Endothelial cell of umbilical vein (primary cell): ENCODE results near the gene ATF5. TPM values are rescaled to one million over a fixed set of nuclear protein-coding genes. Genes with fewer than 3 reads are reported as not detected.
"Not testable (repeated sequence)": the region's sequence is repeated elsewhere in the genome, so short reads cannot be mapped to it uniquely, and the experiment has no call there.

Experiments used
- BruUV-seq: library from RNA; stranded (reverse); fragments of 400-500 nt; replicated peaks from 2 replicates; lab custom pipeline; 2021; lab: Mats Ljungman, UMichigan
- CTCF ChIA-PET: fragments of 300-600, 350-600 bp; sonication (Branson Sonifier 250); formaldehyde crosslinking; loops from one replicate; lab custom pipeline; 2021; ENCODE audit warnings: antibody characterized with exemption, inconsistent platforms; lab: Charles Lee
- POLR2A ChIA-PET: fragments of 300-600, 350-600 bp; sonication (Branson Sonifier 250); formaldehyde crosslinking; loops from one replicate; lab custom pipeline; 2021; ENCODE audit warnings: antibody characterized with exemption, inconsistent platforms; lab: Charles Lee
- DNase-seq: peaks from one replicate; pipeline ENCODE4 v3.0.0-alpha.2; 2011; ENCODE audit warnings: low read depth, low spot score
- FAIRE-seq: peaks from 2 replicates; lab custom pipeline; 2011; peaks lifted over from hg19 to GRCh38; lab: Jason Lieb, UNC
- H2AFZ ChIP-seq: 2 replicates; pipeline ENCODE4 v1.6.0; 2012; ENCODE audit warnings: low read depth, low read length, control low read depth, inconsistent platforms
- H3K27ac ChIP-seq: 2 replicates; pipeline ENCODE4 v1.5.1; 2011; ENCODE audit warnings: low read depth, mild to moderate bottlenecking, control low read depth, low read length, moderate library complexity; ENCODE audit not compliant: insufficient read depth
- H3K27me3 ChIP-seq, 2 experiments: 2 replicates each; pipeline versions ENCODE4 v1.6.0 to v1.6.1; 2011; ENCODE audit warnings: low read length in 2 of 2, mixed read lengths in 1 of 2; ENCODE audit not compliant: control insufficient read depth in 2 of 2, insufficient read depth in 2 of 2
- H3K36me3 ChIP-seq, 2 experiments: 2 replicates in 1 of 2; 3 replicates in 1 of 2; pipeline ENCODE4 v1.5.1; 2011; ENCODE audit warnings: low read length in 2 of 2, mild to moderate bottlenecking in 1 of 2, moderate library complexity in 1 of 2; ENCODE audit not compliant: control insufficient read depth in 2 of 2, insufficient read depth in 2 of 2; ENCODE audit errors: extremely low read depth in 1 of 2
- H3K4me1 ChIP-seq: 3 replicates; pipeline ENCODE4 v1.5.1; 2011; ENCODE audit warnings: mild to moderate bottlenecking, low read length; ENCODE audit not compliant: control insufficient read depth, insufficient read depth; ENCODE audit errors: extremely low read depth
- H3K4me2 ChIP-seq: 2 replicates; pipeline ENCODE4 v1.6.1; 2011; ENCODE audit warnings: low read length, control low read depth, mixed read lengths; ENCODE audit not compliant: insufficient read depth
- H3K4me3 ChIP-seq, 3 experiments: fragments of 200-600 bp in 1 of 3; sonication (generic), shearing (Covaris generic) in 1 of 3; replicated peaks in 1 of 3; 2 replicates each; pipeline ENCODE4 v1.5.1; 2011 to 2016; ENCODE audit warnings: control low read depth in 3 of 3, low read length in 3 of 3, mild to moderate bottlenecking in 2 of 3, inconsistent platforms in 1 of 3, low read depth in 1 of 3, moderate library complexity in 1 of 3; ENCODE audit not compliant: insufficient read depth in 1 of 3
- H3K79me2 ChIP-seq: 2 replicates; pipeline ENCODE4 v1.6.0; 2012; ENCODE audit warnings: low read length, inconsistent platforms; ENCODE audit not compliant: control insufficient read depth, insufficient read depth
- H3K9ac ChIP-seq: replicated peaks from 2 replicates; pipeline ENCODE3; 2011; ENCODE audit warnings: low read length, control low read depth; ENCODE audit not compliant: insufficient read depth; ENCODE audit errors: extremely low read depth
- H3K9me1 ChIP-seq: replicated peaks from 3 replicates; pipeline ENCODE4 v1.6.0; 2011; ENCODE audit warnings: mild to moderate bottlenecking, low read length; ENCODE audit not compliant: control insufficient read depth, insufficient read depth; ENCODE audit errors: extremely low read depth
- H3K9me3 ChIP-seq: replicated peaks from 2 replicates; pipeline ENCODE4 v1.5.1; 2012; ENCODE audit warnings: low read length, inconsistent platforms; ENCODE audit not compliant: control insufficient read depth, insufficient read depth
- H4K20me1 ChIP-seq: replicated peaks from 2 replicates; pipeline ENCODE3; 2011; ENCODE audit warnings: mild to moderate bottlenecking, low read length; ENCODE audit not compliant: control insufficient read depth, insufficient read depth; ENCODE audit errors: extremely low read depth
- dilution Hi-C: fragments of 300-500 bp; cut with MboI; formaldehyde crosslinking; loops from one replicate; pipeline ENCODE4 v1.15.0; 2019; ENCODE audit warnings: low sequenced_read_pairs; ENCODE audit not compliant: extremely low pct_ligation_motif_present
- intact Hi-C: fragments of 100-400 bp; cut with micrococcal nuclease; formaldehyde crosslinking; loops from one replicate; pipeline ENCODE4 v1.10.0; 2022
- polyA plus RNA-seq, 4 experiments: library from polyadenylated mRNA; depleted of rRNA in 3 of 4; stranded (reverse) in 3 of 4; unstranded in 1 of 4; fragments of >200 nt; gene quantifications; 2 replicates each; pipeline versions ENCODE4 v1.2.1 to v1.2.3, GENCODE V29; 2011 to 2012; ENCODE audit warnings: missing spikeins in 1 of 4
- total RNA-seq: library from RNA; stranded (reverse); gene quantifications from 2 replicates; pipeline ENCODE4 v1.2.3, GENCODE V29; 2021

Gene ATF5
- total and polyA plus RNA-seq, 2 donors (not counting 3 experiments of a cell fraction or from before 2014, with no cell fraction given): 23.2 to 46.0 TPM

- BruUV-seq, H3K36me3 ChIP-seq, H3K27ac ChIP-seq, H3K9me1 ChIP-seq, FAIRE-seq, POLR2A ChIA-PET, H4K20me1 ChIP-seq, H3K4me3 ChIP-seq, H3K9ac ChIP-seq, H3K4me2 ChIP-seq, CTCF ChIA-PET, DNase-seq, H3K4me1 ChIP-seq, H3K79me2 ChIP-seq, H2AFZ ChIP-seq, H3K9me3 ChIP-seq, intact Hi-C loops, dilution Hi-C loops: not testable (repeated sequence)
- peaks cover 9 to 16% of the 10 kb centered on the region in 2 experiments for H3K27me3 ChIP-seq
These were observed 29.1 kb downstream of the ATF5 start for GRCh38 chr19:49958144-49958543.

GRCh38 chr19:49958596-49958995 is 29.6 kb downstream of the ATF5 start:
- FAIRE-seq, H3K9me3 ChIP-seq, BruUV-seq, H3K9ac ChIP-seq, intact Hi-C loops, H4K20me1 ChIP-seq, DNase-seq, H3K9me1 ChIP-seq, H2AFZ ChIP-seq, dilution Hi-C loops, H3K36me3 ChIP-seq, H3K4me1 ChIP-seq, H3K27ac ChIP-seq, POLR2A ChIA-PET, CTCF ChIA-PET, H3K4me2 ChIP-seq, H3K4me3 ChIP-seq, H3K79me2 ChIP-seq: not testable (repeated sequence)
- peaks cover 6 to 11% of the 10 kb centered on the region in 2 experiments for H3K27me3 ChIP-seq

- H3K9ac ChIP-seq, H3K9me3 ChIP-seq, POLR2A ChIA-PET, dilution Hi-C loops, H3K4me3 ChIP-seq, H3K27ac ChIP-seq, intact Hi-C loops, CTCF ChIA-PET, H3K4me2 ChIP-seq, FAIRE-seq, DNase-seq, H3K4me1 ChIP-seq, H3K9me1 ChIP-seq, H3K79me2 ChIP-seq, H3K27me3 ChIP-seq, H4K20me1 ChIP-seq, H2AFZ ChIP-seq, BruUV-seq, H3K36me3 ChIP-seq: not testable (repeated sequence)
These were observed 30.9 kb downstream of the ATF5 start for GRCh38 chr19:49959892-49960291.

- dilution Hi-C loops, H2AFZ ChIP-seq, H3K36me3 ChIP-seq, H3K27me3 ChIP-seq, FAIRE-seq, H3K27ac ChIP-seq, CTCF ChIA-PET, H3K4me3 ChIP-seq, H3K9me3 ChIP-seq, H3K79me2 ChIP-seq, H4K20me1 ChIP-seq, intact Hi-C loops, DNase-seq, POLR2A ChIA-PET, H3K4me2 ChIP-seq, BruUV-seq, H3K4me1 ChIP-seq, H3K9ac ChIP-seq, H3K9me1 ChIP-seq: not testable (repeated sequence)
These were observed 32.0 kb downstream of the ATF5 start, which contains the start of gene SIGLEC11 for GRCh38 chr19:49960980-49961379. SIGLEC11 (minus strand) TSS chr19:49961172; CDS start chr19:49961081, 91 bp downstream.
